HG03196 (cell line): Measurements from ENCODE around the gene MAPK8IP1.
"Not testable (repeated sequence)": the region's sequence is repeated elsewhere in the genome, so short reads cannot be mapped to it uniquely, and the experiment has no call there.

Experiments
- ATAC-seq: cut with Tn5 transposase; IDR thresholded peaks from one replicate; pipeline ENCODE4 v1.9.1; 2021; ENCODE audit not compliant: unreplicated experiment

MAPK8IP1 gene

DNA sequence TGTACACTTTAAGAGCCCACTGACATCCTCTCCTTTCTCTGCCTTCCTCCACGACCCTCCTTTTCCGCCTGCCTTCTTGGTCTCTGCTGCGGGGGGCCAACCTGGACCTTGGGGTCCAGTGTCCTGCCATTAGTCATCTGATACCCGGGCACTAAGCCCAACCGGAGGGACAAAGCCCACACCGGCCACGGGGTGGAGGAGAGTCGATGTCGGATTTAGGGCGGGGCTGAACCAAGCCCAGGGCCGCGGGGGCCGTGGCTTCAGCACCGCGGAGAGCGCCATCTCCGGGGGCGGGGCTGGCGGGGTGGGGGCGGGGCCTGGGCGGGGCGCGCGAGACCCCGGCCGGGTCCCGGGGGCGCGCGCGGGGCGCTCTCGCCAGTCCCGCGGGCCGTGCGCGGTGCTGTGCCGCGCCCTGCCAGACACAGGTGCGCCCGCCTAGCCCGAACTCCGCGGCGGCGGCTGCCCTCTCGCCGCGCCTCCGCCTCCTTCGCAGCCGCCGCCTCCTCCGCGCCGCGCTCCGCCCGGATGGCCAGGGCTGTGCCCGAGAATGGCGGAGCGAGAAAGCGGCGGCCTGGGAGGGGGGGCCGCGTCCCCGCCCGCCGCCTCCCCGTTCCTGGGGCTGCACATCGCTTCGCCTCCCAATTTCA lies at the start of gene MAPK8IP1:
Gene MAPK8IP1 (plus strand): TSS at position 378 of the 647 bp plus-strand sequence. CDS start 170 bp downstream, at position 548.
- no peak for ATAC-seq

DNA sequence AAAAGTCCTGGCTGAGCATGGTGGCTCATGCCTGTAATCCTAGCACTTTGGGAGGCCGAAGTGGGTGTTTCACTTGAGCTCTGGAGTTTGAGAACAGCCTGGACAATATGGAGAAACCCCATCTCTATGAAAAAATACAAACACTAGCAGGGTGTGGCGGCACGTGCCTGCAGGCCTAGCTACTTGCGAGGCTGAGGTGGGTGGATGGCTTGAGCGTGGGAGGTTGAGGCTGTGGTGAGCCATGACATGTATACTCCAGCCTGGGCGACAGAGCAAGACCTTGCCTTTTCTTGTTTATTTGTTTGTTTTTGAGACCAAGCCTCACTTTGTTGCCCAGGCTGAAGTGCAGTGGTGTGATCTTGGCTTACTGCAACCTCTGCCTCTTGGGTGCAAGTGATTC lies 46.2 kb upstream of the MAPK8IP1 start:
- no peak for ATAC-seq

DNA sequence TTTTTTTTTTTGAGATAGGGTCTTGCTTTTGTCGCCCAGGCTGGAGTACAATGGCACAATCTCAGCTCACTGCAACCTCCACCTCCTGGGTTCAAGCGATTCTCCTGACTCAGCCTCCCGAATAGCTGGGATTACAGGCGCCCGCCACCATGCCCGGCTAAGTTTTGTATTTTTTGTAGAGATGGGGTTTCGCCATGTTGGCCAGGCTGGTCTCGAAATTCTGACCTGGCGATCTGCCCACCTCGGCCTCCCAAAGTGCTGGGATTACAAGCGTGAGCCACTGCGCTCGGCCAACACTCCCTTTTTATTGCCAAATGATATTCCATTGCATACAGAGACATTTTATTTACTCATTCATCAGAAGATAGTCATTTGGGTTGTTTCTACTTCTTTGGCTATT lies 45.2 kb upstream of the MAPK8IP1 start:
- ATAC-seq, result not testable (repeated sequence)

DNA sequence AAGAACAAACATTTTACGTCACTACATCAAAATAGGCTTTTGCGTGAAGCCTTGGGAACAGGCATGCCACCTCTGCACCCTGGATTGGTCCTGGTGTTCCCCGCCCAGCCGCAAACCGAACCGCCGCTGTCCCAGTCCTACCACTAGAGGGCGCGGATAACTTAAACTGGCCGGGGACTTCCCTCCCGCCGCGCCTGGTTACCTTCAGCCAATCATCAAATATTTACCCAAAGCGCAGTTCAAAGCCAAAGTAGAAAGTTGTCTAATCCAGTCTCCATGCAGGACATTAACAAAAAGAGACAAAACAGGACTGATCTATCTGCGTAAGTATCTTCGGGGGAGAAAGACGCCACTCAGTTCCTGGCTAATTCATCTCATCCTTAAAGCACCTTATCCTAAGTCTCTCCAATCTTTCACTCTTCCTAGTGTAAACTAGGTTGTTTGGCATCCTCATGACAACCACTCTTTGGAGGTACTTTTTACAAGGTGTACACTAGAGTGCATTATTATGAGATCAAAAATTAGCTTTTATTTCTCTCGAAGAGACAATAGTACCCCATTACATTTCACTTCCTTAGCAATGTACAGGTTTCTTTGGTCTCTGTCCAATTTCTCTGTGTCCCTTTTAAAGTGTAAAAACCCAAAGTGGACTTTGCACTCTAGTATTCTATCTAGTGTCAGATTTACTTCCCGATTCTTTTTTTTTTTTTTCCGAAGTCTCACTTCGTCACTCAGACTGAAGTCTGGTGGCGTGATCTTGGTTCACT lies 42.1 kb upstream of the MAPK8IP1 start:
- ATAC-seq, result peak; percentile 30

- no peak for ATAC-seq
Observed at GRCh38 chr11:45844822-45845578, 40.5 kb upstream of the MAPK8IP1 start.

DNA sequence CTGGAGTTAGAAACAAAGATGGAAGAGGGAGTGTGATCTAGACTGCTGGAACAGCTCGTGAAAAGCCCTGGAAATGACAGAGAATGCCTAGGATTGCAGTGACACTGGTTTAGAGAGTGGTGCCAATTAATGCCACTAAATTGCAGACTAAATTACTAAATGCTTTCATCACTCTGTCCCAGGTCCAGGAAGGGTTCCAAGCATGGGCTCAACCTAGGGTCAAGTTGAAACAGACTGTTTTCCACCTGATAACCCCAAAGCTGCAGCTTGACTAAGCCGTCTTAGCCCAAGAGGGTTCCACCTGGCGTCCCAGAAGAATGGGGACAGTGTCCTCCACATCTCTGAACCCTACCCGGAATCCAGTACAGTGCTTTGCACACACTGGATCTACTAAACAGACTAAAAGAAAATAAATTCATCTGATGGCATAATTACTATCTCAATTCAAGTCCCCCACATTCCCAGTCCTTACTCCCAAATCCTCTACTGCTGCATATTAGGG lies 39.2 kb upstream of the MAPK8IP1 start:
- no peak for ATAC-seq

- peak; percentile 92 for ATAC-seq
Observed at GRCh38 chr11:45846974-45847910, 38.2 kb upstream of the MAPK8IP1 start, which contains the start of gene CRY2. Gene CRY2 (plus strand): TSS chr11:45847475. CDS start chr11:45847491, 16 bp downstream.

GRCh38 chr11:45847911-45848316 lies 37.5 kb upstream of the MAPK8IP1 start:
- peak; percentile 8 for ATAC-seq

DNA sequence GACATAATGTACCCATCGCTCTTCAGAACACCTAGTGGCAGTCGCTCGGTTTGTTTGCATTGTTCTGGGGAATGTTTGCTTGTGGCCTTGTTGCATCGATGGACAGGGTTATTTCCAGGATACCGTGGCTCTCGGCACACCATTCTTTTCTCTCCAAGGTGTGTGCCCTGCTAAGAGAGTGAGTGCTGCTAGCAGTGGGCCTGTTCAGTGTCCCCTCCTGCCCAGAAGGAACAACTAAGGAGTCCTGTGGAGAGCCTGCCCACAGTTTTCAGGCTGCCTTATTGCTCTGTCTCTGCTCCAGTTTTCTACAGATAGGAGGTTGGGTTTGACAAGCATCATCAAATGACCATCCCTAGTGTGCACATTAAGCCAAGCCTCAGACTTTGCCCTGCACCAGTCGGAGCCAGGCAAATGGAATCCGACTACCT lies 36.8 kb upstream of the MAPK8IP1 start:
- no peak for ATAC-seq

DNA sequence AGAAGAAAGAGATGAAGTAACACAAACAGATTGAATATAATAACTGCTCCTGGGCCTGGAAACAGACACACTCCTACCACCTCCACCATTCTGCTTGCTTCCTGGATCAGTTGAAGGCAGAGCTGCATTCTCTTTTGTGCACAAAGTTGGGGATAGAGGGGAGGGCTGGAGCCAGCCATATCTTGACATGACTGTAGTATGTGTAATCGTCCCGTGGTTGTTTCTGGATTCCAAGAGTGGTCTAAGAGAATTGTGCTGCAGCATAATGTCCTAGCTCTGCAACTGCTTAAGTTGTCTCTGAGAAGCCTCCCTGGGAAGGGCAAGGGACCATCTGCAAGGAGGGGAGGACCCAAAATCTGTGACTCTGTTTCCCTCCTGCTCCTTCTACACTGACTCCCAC lies 35.0 kb upstream of the MAPK8IP1 start:
- ATAC-seq, result no peak

- ATAC-seq, result no peak
Observed at GRCh38 chr11:45851228-45851627, 34.2 kb upstream of the MAPK8IP1 start.

DNA sequence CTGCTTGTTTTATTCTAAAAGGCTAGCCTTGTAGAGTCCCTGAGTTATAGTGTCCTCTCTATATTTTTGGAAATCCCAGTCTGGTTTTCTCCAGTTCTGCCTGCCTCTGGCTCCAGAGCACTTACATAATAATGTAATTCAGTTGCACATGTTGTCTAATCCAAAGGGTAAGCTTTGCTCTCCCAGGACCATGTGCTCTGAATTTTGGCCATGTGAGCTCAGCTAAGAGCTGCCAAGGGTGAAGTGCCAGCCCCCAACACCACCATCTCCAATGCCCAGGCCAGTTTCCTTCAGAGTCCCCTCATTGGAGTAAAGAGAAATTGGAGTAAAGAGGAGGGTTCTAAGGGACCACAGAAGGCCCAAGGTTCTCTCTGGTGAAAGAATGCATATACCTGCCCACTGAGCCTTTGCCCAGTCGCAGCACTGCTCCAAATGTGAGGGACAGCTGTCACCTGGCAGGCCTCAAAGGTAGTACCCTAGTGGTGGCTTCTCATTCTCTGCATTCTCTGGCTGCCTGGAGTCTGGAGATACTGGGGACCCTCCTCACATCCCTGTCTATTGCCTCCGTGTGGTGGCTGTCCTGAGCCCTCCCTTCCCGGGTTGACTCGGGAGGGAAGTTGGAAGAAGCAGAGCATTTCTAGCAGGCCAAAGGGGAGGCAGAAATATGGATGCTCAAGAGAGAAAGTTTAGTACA lies 33.3 kb upstream of the MAPK8IP1 start:
- ATAC-seq, result no peak

DNA sequence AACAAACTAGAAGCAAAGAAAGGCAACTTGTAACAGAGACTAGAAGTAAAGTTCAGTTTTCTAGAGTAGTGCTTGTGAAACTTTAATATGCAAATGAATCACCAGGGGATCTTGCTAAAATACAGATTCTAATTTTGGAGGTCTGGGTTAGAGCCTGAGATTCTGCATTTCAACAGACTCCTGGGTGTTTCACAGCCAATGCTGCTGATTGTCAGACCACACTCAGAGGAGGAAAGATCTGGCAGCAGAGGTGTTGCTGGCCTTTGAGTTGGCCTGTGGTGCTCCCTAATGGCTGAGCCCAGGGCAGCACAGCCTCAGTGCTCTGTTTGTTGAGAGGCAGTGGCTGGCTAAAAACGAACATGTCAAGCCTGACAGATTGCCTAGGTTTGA lies 32.7 kb upstream of the MAPK8IP1 start:
- ATAC-seq, result no peak

DNA sequence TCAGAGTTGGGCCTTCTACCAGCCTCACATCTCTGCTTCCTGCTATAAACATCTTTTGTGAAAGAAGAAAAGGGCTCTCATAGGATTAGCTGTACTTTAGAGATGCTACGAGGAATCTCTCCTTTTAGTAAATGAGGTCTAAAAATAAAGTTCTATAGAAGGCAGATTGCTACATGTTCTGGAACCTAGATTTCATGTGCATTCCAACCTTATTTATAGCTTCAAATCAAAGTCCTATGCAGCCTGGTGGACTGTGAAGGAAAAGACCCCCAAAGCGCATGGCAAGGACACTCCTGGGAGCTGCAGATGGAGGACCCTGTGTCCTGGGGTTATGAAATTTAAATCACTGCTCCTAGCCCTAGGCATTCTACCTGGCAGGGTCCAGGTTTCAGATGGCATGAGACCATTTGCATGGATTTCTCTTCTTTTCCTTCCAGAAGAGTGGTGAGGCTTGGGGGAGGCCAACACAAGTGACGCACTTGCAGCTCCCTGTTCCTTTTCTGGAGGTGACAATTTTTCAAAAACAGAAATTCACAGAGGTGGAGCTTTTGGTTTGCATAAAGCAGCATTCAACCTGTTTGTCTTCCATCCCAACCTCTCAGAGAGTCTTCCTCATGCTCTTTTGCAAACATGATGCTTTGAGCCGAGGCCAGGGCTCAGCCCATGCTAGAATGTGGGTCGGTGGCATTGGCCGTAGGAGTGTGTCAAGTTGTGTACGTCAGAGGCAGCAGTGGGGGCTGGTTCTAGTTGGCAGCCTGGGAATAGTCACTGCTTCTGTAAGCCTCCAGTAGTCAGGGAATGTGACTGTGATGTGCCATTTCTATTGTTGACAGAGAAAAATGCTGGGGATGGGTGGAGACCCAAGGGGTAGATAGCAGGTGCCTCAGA lies 31.9 kb upstream of the MAPK8IP1 start:
- no peak for ATAC-seq

GRCh38 chr11:45855308-45855707 lies 30.1 kb upstream of the MAPK8IP1 start:
- no peak for ATAC-seq

DNA sequence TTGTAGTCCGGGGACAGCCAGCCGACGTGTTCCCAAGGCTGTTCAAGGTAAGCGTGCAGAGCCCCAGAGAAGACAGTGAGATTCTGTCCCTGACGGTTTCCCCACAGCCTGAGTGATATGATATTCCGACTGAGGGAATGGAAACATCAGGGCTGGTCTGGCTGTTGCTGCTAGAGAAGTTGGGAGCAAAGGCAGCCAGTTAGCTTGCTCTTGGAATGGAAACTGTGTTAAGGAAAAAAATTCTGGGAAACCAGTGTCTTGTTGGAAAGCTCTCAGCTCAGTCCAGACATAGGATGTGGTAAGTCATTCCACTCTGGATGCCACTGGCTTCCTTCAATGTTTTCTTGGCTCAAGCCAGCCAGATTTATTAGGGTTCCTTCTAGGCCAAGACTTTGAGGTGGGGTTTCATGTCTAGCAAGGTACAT lies 29.4 kb upstream of the MAPK8IP1 start:
- ATAC-seq, result no peak

GRCh38 chr11:45857961-45858474 lies 27.4 kb upstream of the MAPK8IP1 start:
- no peak for ATAC-seq

DNA sequence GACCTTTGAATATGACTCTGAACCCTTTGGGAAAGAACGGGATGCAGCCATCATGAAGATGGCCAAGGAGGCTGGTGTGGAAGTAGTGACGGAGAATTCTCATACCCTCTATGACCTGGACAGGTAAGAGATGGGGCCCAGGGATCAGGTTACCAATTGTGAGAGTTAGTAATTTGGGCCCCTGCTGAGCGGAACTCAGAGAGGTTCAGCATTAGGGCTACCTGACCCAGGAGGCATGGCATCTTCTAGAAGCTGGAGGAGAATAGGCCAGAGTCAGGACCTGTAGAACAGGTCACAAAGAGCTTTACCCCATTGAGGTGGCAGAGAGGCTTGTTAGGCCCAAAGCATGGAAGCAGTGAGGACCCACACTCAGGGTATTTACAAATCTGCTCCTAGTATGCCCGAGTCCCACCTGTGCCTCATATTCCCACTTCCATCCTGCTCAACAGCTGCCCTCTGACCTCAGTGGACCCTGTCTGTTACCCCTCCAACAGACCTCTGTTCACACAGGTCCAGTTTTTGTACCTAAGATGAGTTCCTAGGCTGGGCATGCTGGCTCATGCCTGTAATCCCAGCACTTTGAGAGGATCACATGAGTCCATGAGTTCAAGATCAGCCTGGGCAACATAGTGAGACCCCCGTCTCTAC lies 26.6 kb upstream of the MAPK8IP1 start:
- ATAC-seq, result no peak
